Measurements from ENCODE around the gene FARSA.
"Not testable (repeated sequence)": the region's sequence is repeated elsewhere in the genome, so short reads cannot be mapped to it uniquely, and the experiment has no call there.

The FARSA gene

GRCh38 chr19:12933287-12934072 is at the start of gene FARSA:
TSS of gene FARSA (minus strand) at chr19:12933711. CDS start at chr19:12933696, 15 bp downstream.
- DNase-seq (ENCODE audit: low read depth): peak; percentile 72

GRCh38 chr19:12983091-12983490 is 49.6 kb upstream of the FARSA start:
- DNase-seq (ENCODE audit: low read depth): no peak

- no peak for DNase-seq (ENCODE audit: low read depth)
These were observed 49.1 kb upstream of the FARSA start for GRCh38 chr19:12982648-12983047.

GRCh38 chr19:12979974-12980373 is 46.5 kb upstream of the FARSA start:
- DNase-seq (ENCODE audit: low read depth): no peak

GRCh38 chr19:12976109-12976508 is 42.6 kb upstream of the FARSA start:
- not testable (repeated sequence) for DNase-seq (ENCODE audit: low read depth)

GRCh38 chr19:12975221-12975741 is 41.8 kb upstream of the FARSA start:
- no peak for DNase-seq (ENCODE audit: low read depth)

GRCh38 chr19:12974301-12975220 is 41.0 kb upstream of the FARSA start:
- DNase-seq (ENCODE audit: low read depth): no peak

- no peak for DNase-seq (ENCODE audit: low read depth)
These were observed 39.7 kb upstream of the FARSA start for GRCh38 chr19:12973236-12973635.

GRCh38 chr19:12970070-12970820 is 36.7 kb upstream of the FARSA start:
- no peak for DNase-seq (ENCODE audit: low read depth)

GRCh38 chr19:12969292-12969988 is 35.9 kb upstream of the FARSA start, which contains the start of gene DAND5:
TSS of gene DAND5 (plus strand) at chr19:12969576. CDS start at chr19:12969661, 85 bp downstream.
- no peak for DNase-seq (ENCODE audit: low read depth)

- DNase-seq (ENCODE audit: low read depth): no peak
These were observed 34.4 kb upstream of the FARSA start for GRCh38 chr19:12967907-12968306.

GRCh38 chr19:12965812-12966135 is 32.3 kb upstream of the FARSA start:
- DNase-seq (ENCODE audit: low read depth): no peak

GRCh38 chr19:12965017-12965811 is 31.7 kb upstream of the FARSA start:
- DNase-seq (ENCODE audit: low read depth): peak; percentile 84

GRCh38 chr19:12959481-12959880 is 26.0 kb upstream of the FARSA start:
- DNase-seq (ENCODE audit: low read depth): no peak

- not testable (repeated sequence) for DNase-seq (ENCODE audit: low read depth)
These were observed 24.0 kb upstream of the FARSA start for GRCh38 chr19:12957389-12957952.

- peak; percentile 60 for DNase-seq (ENCODE audit: low read depth)
These were observed 23.2 kb upstream of the FARSA start, which contains the start of gene GADD45GIP1 for GRCh38 chr19:12956446-12957388. TSS of gene GADD45GIP1 (minus strand) at chr19:12957223. CDS start at chr19:12957212, 11 bp downstream.

GRCh38 chr19:12955996-12956395 is 22.5 kb upstream of the FARSA start:
- no peak for DNase-seq (ENCODE audit: low read depth)

- DNase-seq (ENCODE audit: low read depth): not testable (repeated sequence)
These were observed 22.1 kb upstream of the FARSA start for GRCh38 chr19:12955575-12955974.

- DNase-seq (ENCODE audit: low read depth): no peak
These were observed 21.1 kb upstream of the FARSA start for GRCh38 chr19:12954612-12954962.
